AG09309 (cell line): ENCODE results near the gene ATP11A.

Experiments
- DNase-seq: peaks from one replicate; pipeline ENCODE4 v3.0.0-alpha.2; 2010; ENCODE audit warnings: low read depth
- H3K4me3 ChIP-seq: 2 replicates; pipeline ENCODE4 v1.5.1; 2011; ENCODE audit warnings: mild to moderate bottlenecking, low read depth, low read length, moderate library complexity; ENCODE audit not compliant: control insufficient read depth
- TF ChIP-seq, protein P1 (sequence below): IDR thresholded peaks from 2 replicates; pipeline ENCODE4 v1.5.1; 2011; ENCODE audit warnings: mild to moderate bottlenecking, low read depth, low read length, inconsistent platforms; ENCODE audit not compliant: insufficient read depth, control insufficient read depth; ENCODE audit errors: missing control alignments

ATP11A gene

DNA sequence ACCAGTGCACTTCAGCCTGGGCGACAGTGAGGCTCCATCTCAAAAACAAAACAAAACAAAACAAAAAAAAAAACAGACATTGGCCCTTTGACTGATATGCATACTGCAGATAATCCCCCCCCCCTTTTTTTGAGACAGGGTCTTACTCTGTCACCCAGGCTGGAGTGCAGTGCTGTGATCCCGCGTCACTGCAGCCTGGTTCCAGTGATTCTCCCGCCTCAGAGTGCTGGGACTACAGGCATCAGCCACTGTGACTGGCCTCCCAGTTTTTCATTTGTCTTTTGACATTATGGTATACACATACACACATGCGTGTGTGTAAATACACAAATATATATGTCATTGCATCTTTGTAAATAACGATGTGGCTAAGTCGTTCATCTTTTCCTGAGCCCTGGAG, 61.8 kb downstream of the ATP11A start:
- TF ChIP-seq, protein P1, sequence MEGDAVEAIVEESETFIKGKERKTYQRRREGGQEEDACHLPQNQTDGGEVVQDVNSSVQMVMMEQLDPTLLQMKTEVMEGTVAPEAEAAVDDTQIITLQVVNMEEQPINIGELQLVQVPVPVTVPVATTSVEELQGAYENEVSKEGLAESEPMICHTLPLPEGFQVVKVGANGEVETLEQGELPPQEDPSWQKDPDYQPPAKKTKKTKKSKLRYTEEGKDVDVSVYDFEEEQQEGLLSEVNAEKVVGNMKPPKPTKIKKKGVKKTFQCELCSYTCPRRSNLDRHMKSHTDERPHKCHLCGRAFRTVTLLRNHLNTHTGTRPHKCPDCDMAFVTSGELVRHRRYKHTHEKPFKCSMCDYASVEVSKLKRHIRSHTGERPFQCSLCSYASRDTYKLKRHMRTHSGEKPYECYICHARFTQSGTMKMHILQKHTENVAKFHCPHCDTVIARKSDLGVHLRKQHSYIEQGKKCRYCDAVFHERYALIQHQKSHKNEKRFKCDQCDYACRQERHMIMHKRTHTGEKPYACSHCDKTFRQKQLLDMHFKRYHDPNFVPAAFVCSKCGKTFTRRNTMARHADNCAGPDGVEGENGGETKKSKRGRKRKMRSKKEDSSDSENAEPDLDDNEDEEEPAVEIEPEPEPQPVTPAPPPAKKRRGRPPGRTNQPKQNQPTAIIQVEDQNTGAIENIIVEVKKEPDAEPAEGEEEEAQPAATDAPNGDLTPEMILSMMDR: no peak
- no peak for DNase-seq
- no peak overlapping the region for H3K4me3 ChIP-seq

DNA sequence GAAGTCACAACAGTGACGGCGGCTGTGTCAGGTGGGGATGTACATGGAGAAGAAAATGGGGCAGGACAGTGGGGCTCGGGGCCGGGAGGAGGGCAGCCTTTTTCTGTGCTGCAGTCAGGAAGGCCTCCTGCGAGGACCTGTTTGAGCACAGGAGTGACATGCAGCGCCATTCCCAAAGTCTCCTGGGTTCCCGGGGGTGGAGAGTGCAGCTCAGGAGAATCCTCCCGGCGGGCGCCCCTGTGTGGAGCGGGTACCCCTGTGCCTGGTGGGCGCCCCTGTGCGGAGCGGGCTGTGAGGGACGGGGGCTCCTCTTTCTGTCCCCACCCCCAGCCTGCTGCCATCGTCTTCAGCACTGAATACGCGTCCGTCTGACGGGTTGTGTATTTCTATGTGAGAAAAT, 62.4 kb downstream of the ATP11A start:
- TF ChIP-seq, protein P1: no peak
- no peak overlapping the region for H3K4me3 ChIP-seq
- DNase-seq: no peak

DNA sequence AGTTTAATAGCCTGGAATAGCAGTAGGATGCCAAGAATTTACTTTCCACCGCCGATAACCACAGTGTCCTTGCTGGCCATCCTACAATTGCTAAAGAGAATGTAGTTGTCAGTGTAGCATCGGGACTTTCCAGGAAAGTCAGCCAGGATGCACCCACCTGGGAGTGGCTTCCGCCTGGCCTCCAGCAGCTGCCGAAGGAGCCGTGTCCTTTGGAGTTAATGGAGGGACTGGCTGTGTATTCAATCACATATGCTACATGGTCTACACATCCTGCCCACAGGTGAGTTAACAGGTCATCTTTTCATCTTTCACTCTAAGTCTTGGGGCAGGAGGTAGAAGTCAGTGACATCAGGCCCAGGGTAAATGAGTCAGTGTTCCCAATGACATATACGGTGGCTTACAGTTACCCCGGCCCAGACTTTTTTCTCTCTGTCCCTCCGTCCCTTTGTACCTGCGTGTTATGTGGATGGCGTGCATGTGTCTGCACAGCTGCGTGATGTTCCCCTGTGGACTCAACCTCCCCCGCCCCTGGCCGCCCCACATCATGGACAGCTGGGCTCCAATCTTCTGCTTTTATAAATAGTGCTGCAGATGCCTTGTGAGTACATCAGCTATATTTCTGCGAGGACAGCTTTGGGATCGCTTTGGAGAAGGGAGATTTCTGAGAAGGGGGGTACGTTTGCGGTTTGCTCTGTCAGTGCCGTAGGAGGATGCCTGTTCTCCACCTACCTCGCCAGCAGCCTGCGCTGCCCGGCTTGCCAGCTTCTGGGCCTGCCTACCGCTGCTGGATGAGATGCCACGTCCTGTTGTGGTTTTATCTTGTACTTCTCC, 63.1 kb downstream of the ATP11A start:
- no peak overlapping the region for H3K4me3 ChIP-seq
- TF ChIP-seq, protein P1: no peak
- no peak for DNase-seq

DNA sequence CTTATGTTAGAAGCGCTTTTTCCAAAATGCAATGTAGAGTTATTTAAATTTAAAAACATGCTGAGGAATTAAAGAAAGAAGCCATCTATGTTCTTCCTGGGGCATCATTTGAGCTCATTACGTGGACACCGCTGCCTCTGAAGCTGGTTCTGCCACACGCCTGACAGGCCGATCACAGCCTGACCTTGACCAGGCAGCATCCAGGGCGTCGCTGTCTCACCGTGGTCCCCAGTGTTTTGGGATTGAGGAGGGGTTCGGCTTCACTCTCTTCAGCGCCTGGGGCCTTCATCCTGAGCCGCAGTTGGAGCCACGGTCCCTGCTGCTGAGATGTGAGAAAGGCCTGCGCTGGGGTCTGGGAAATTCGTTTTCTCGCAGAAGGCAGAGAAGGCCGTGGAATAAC, 64.0 kb downstream of the ATP11A start:
- H3K4me3 ChIP-seq: no peak overlapping the region
- TF ChIP-seq, protein P1: no peak
- no peak for DNase-seq

DNA sequence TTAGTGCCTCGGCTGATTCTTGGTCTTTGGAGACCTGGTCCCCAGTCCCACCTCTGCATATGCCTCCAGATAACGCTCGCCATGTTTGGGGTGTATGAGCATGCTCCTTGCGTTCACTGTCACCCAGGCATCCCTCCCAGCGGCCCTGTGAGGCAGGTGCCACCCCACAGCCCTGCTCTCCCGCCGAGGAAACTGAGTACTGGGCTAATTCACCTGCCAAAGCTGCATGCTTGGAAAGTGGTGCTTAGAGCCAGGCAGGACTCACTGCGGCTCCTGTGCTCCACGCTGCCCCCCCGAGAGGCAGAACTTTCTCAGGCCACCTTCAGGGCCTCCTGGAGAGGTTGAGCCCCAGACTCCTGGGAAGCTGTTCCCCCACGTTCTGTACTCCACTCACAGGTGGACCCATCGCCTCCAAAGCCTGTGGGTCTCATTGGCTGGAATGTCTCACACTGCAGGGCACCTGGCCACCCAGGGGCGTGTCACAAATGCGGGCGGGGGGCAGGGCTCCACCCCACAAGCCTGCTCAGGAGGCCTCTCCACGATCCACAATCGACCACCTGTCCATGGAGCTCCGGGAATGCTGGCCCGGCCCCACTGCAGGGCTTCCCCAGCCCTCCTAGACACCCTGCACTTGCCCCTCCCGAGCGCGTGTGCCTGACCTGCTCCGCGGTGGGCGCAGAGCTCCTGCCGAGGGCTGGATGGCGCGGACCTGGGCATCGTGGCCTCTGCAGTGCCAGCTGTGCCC, 64.6 kb downstream of the ATP11A start:
- no peak for DNase-seq
- TF ChIP-seq, protein P1: no peak
- no peak overlapping the region for H3K4me3 ChIP-seq

DNA sequence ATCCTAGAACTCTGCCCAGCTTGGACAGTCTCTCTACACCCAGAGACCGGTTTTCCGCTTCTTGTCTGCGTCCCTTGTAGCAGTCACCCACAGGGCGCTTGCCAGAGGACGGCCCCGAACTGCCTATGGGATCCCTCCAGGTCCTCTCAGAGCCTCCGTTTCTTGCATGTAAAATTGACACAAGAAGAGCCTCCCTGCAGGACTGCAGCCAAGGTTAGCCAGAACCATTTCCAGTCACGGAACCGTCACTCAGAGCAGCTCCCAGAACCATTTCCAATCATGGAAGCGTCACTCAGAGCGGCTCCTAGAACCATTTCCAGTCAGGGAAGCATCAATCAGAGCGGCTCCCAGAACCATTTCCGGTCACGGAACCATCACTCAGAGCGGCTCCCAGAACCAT, 65.5 kb downstream of the ATP11A start:
- DNase-seq: no peak
- no peak overlapping the region for H3K4me3 ChIP-seq
- TF ChIP-seq, protein P1: no peak
